BLaER1 treated with 17β-estradiol and CSF1 and Interleukin-3, amounts not matched to agents 10 nM and 100 nM (cell line): Measurements from ENCODE around the gene PRKG1.
"Not testable (repeated sequence)": the region's sequence is repeated elsewhere in the genome, so short reads cannot be mapped to it uniquely, and the experiment has no call there.

Source experiments
- H3K27ac ChIP-seq, 11 experiments: shearing (Covaris generic); formaldehyde crosslinking; 2 replicates each; pipeline ENCODE4 v1.8.1; 2022
- H3K27me3 ChIP-seq, 11 experiments: shearing (Covaris generic); formaldehyde crosslinking; 2 replicates each; pipeline ENCODE4 v1.8.1; 2022
- H3K36me3 ChIP-seq, 11 experiments: shearing (Covaris generic); formaldehyde crosslinking; 2 replicates each; pipeline ENCODE4 v1.8.1; 2022
- H3K4me1 ChIP-seq, 10 experiments: shearing (Covaris generic); formaldehyde crosslinking; 2 replicates each; pipeline ENCODE4 v1.8.1; 2022
- H3K4me2 ChIP-seq, 11 experiments: shearing (Covaris generic); formaldehyde crosslinking; 2 replicates each; pipeline ENCODE4 v1.8.1; 2022
- H3K4me3 ChIP-seq, 10 experiments: shearing (Covaris generic); formaldehyde crosslinking; 2 replicates each; pipeline ENCODE4 v1.8.1; 2022
- H3K9ac ChIP-seq, 11 experiments: shearing (Covaris generic); formaldehyde crosslinking; 2 replicates each; pipeline ENCODE4 v1.8.1; 2022
- H3K9me3 ChIP-seq, 11 experiments: shearing (Covaris generic); formaldehyde crosslinking; replicated peaks in 1 of 11; 2 replicates each; pipeline ENCODE4 v1.8.1; 2022
- H4K20me1 ChIP-seq, 11 experiments: shearing (Covaris generic); formaldehyde crosslinking; 2 replicates each; pipeline ENCODE4 v1.8.1; 2022
- Cebpa-rat ChIP-seq, 11 experiments: shearing (Covaris generic); IDR thresholded peaks; 2 replicates each; pipeline ENCODE4 v1.8.1; 2022

PRKG1 gene

GRCh38 chr10:51257511-51258248 is 183.4 kb downstream of the PRKG1 start:
- peaks cover 0 to 6% (median 0%) of the 10 kb centered on the region in 10 experiments; a peak in 3 of 20 replicates for H3K4me1 ChIP-seq
- H3K27me3 ChIP-seq, result no peaks in the 10 kb centered on the region
- no peaks in the 10 kb centered on the region for H3K9me3 ChIP-seq
- H3K27ac ChIP-seq, result no peak overlapping the region
- no peaks in the 10 kb centered on the region for H3K36me3 ChIP-seq
- no peak overlapping the region for H3K9ac ChIP-seq
- H3K4me3 ChIP-seq, result no peak overlapping the region
- no peaks in the 10 kb centered on the region for H4K20me1 ChIP-seq
- no peak overlapping the region for H3K4me2 ChIP-seq
- TF ChIP-seq Cebpa-rat (IDR thresholded peaks at IDR 0.05), result no peak

- H3K4me1 ChIP-seq, result peaks cover 0 to 9% (median 0%) of the 10 kb centered on the region in 10 experiments; a peak in 3 of 20 replicates
- no peak for TF ChIP-seq Cebpa-rat (IDR thresholded peaks at IDR 0.05)
- no peaks in the 10 kb centered on the region for H3K9me3 ChIP-seq
- H3K27ac ChIP-seq, result no peak overlapping the region
- no peaks in the 10 kb centered on the region for H3K36me3 ChIP-seq
- H4K20me1 ChIP-seq, result no peaks in the 10 kb centered on the region
- no peak overlapping the region for H3K9ac ChIP-seq
- no peak overlapping the region for H3K4me3 ChIP-seq
- no peaks in the 10 kb centered on the region for H3K27me3 ChIP-seq
- no peak overlapping the region for H3K4me2 ChIP-seq
Observed at GRCh38 chr10:51260376-51260775, 186.1 kb downstream of the PRKG1 start.

GRCh38 chr10:51266496-51266895 is 192.2 kb downstream of the PRKG1 start:
- H4K20me1 ChIP-seq, result no peaks in the 10 kb centered on the region
- no peaks in the 10 kb centered on the region for H3K9me3 ChIP-seq
- H3K4me3 ChIP-seq, result no peak overlapping the region
- H3K27me3 ChIP-seq, result no peaks in the 10 kb centered on the region
- H3K36me3 ChIP-seq, result no peaks in the 10 kb centered on the region
- H3K9ac ChIP-seq, result no peak overlapping the region
- TF ChIP-seq Cebpa-rat (IDR thresholded peaks at IDR 0.05), result no peak
- H3K4me1 ChIP-seq, result peaks cover 0 to 19% (median 6%) of the 10 kb centered on the region in 10 experiments; a peak in 6 of 20 replicates
- no peak overlapping the region for H3K27ac ChIP-seq
- no peak overlapping the region for H3K4me2 ChIP-seq

- H3K4me2 ChIP-seq, H3K9ac ChIP-seq, H3K36me3 ChIP-seq, H3K27me3 ChIP-seq, H3K4me3 ChIP-seq, H4K20me1 ChIP-seq, H3K27ac ChIP-seq, H3K9me3 ChIP-seq: not testable (repeated sequence)
- H3K4me1 ChIP-seq, result peaks cover 0 to 17% (median 6%) of the 10 kb centered on the region in 10 experiments; a peak in 10 of 20 replicates
Observed at GRCh38 chr10:51267980-51268570, 193.8 kb downstream of the PRKG1 start.

GRCh38 chr10:51269821-51270220 is 195.5 kb downstream of the PRKG1 start:
- H3K4me2 ChIP-seq, result peak overlapping the region in 3 of 11 experiments; percentile 0 to 14 (median 2); a peak in 2 of 22 replicates
- no peaks in the 10 kb centered on the region for H3K27me3 ChIP-seq
- no peak overlapping the region; a peak in 1 of 22 replicates for H3K27ac ChIP-seq
- no peaks in the 10 kb centered on the region for H3K9me3 ChIP-seq
- no peak for TF ChIP-seq Cebpa-rat (IDR thresholded peaks at IDR 0.05)
- H3K9ac ChIP-seq, result no peak overlapping the region
- no peaks in the 10 kb centered on the region for H3K36me3 ChIP-seq
- no peak overlapping the region for H3K4me3 ChIP-seq
- H3K4me1 ChIP-seq, result peaks cover 0 to 27% (median 8%) of the 10 kb centered on the region in 10 experiments; a peak in 10 of 20 replicates
- no peaks in the 10 kb centered on the region for H4K20me1 ChIP-seq

- H3K9ac ChIP-seq, result no peak overlapping the region
- H3K36me3 ChIP-seq, result no peaks in the 10 kb centered on the region
- H3K4me1 ChIP-seq, result peaks cover 0 to 27% (median 8%) of the 10 kb centered on the region in 10 experiments; a peak in 10 of 20 replicates
- H4K20me1 ChIP-seq, result no peaks in the 10 kb centered on the region
- H3K27me3 ChIP-seq, result no peaks in the 10 kb centered on the region
- H3K9me3 ChIP-seq, result no peaks in the 10 kb centered on the region
- no peak overlapping the region for H3K4me2 ChIP-seq
- H3K27ac ChIP-seq, result no peak overlapping the region
- no peak overlapping the region for H3K4me3 ChIP-seq
- TF ChIP-seq Cebpa-rat (IDR thresholded peaks at IDR 0.05), result no peak
Observed at GRCh38 chr10:51270936-51271530, 196.7 kb downstream of the PRKG1 start.

- H3K9ac ChIP-seq, H3K27me3 ChIP-seq, H3K4me2 ChIP-seq, H4K20me1 ChIP-seq, H3K9me3 ChIP-seq, H3K4me3 ChIP-seq, H3K36me3 ChIP-seq, H3K27ac ChIP-seq: not testable (repeated sequence)
- peaks cover 0 to 27% (median 8%) of the 10 kb centered on the region in 10 experiments; a peak in 10 of 20 replicates for H3K4me1 ChIP-seq
Observed at GRCh38 chr10:51272099-51272498, 197.8 kb downstream of the PRKG1 start.

GRCh38 chr10:51272555-51272954 is 198.3 kb downstream of the PRKG1 start:
- no peak overlapping the region for H3K9ac ChIP-seq
- H3K9me3 ChIP-seq, result peaks cover 0 to 7% (median 0%) of the 10 kb centered on the region in 11 experiments; a peak in 4 of 22 replicates
- peaks cover 0 to 27% (median 8%) of the 10 kb centered on the region in 10 experiments; a peak in 10 of 20 replicates for H3K4me1 ChIP-seq
- peak overlapping the region in 2 of 11 experiments; percentile 49 to 63; a peak in 4 of 22 replicates for H3K4me2 ChIP-seq
- H3K36me3 ChIP-seq, result no peaks in the 10 kb centered on the region
- peak overlapping the region in 2 of 11 experiments; percentile 28 to 69; a peak in 4 of 22 replicates for H3K27ac ChIP-seq
- H4K20me1 ChIP-seq, result no peaks in the 10 kb centered on the region
- H3K4me3 ChIP-seq, result no peak overlapping the region
- no peak for TF ChIP-seq Cebpa-rat (IDR thresholded peaks at IDR 0.05)
- H3K27me3 ChIP-seq, result no peaks in the 10 kb centered on the region

- no peak overlapping the region for H3K4me3 ChIP-seq
- no peaks in the 10 kb centered on the region for H3K36me3 ChIP-seq
- peaks cover 0 to 27% (median 8%) of the 10 kb centered on the region in 10 experiments; a peak in 10 of 20 replicates for H3K4me1 ChIP-seq
- H4K20me1 ChIP-seq, result no peaks in the 10 kb centered on the region
- no peaks in the 10 kb centered on the region for H3K27me3 ChIP-seq
- TF ChIP-seq Cebpa-rat (IDR thresholded peaks at IDR 0.05), result peak in 3 of 11 experiments; percentile 19 to 45 (median 32); a peak in 1 of 22 replicates
- no peak overlapping the region for H3K9ac ChIP-seq
- peak overlapping the region in 4 of 11 experiments; percentile 37 to 69 (median 56); a peak in 7 of 22 replicates for H3K27ac ChIP-seq
- peak overlapping the region in 5 of 11 experiments; percentile 25 to 63 (median 48); a peak in 10 of 22 replicates for H3K4me2 ChIP-seq
- peaks cover 0 to 7% (median 0%) of the 10 kb centered on the region in 11 experiments; a peak in 4 of 22 replicates for H3K9me3 ChIP-seq
Observed at GRCh38 chr10:51273574-51273973, 199.3 kb downstream of the PRKG1 start.

GRCh38 chr10:51276097-51276496 is 201.8 kb downstream of the PRKG1 start:
- not testable (repeated sequence) for H3K4me3 ChIP-seq, H3K27ac ChIP-seq, H3K9me3 ChIP-seq, H4K20me1 ChIP-seq, H3K9ac ChIP-seq, H3K4me2 ChIP-seq, H3K27me3 ChIP-seq, H3K36me3 ChIP-seq
- H3K4me1 ChIP-seq, result peaks cover 0 to 18% (median 3%) of the 10 kb centered on the region in 10 experiments; a peak in 9 of 20 replicates

GRCh38 chr10:51281387-51281786 is 207.1 kb downstream of the PRKG1 start:
- H3K4me3 ChIP-seq, H4K20me1 ChIP-seq, H3K9me3 ChIP-seq, H3K36me3 ChIP-seq, H3K4me2 ChIP-seq, H3K27me3 ChIP-seq, H3K4me1 ChIP-seq, H3K9ac ChIP-seq, H3K27ac ChIP-seq: not testable (repeated sequence)
